ENCODE results near the gene HDAC11.
A peak's percentile ranks its signal among the peaks of the same experiment; 100 is the strongest.

- TF ChIP-seq KDM1A (IDR thresholded peaks at IDR 0.05) (peak; percentile 41 to 79; a peak in 3 of 4 replicates), POLR2A (conservative IDR thresholded peaks at IDR 0.05) (no peak), CTCF (IDR thresholded peaks at IDR 0.05 in 2 of 3, conservative IDR thresholded peaks at IDR 0.05 in 1 of 3; ENCODE audit: insufficient read depth in 2 of 3, low read depth in 1 of 3, low read length in 3 of 3) (no peak), ZNF639 (CRISPR knock-in tag; conservative IDR thresholded peaks at IDR 0.05 in 1 of 2, IDR thresholded peaks at IDR 0.05 in 1 of 2) (no peak), SP1 (CRISPR knock-in tag; IDR thresholded peaks at IDR 0.05) (no peak), BACH1 (tag; IDR thresholded peaks at IDR 0.05) (no peak), ZNF146 (CRISPR knock-in tag; IDR thresholded peaks at IDR 0.05; ENCODE audit: unreplicated experiment) (no peak), HNRNPH1 (optimal IDR thresholded peaks at IDR 0.05; ENCODE audit: low read depth, low read length) (no peak), ZNF24 (IDR thresholded peaks at IDR 0.05) (no peak), RBBP5 (IDR thresholded peaks at IDR 0.05; ENCODE audit: borderline replicate concordance, insufficient read depth, low read length, poor library complexity, severe bottlenecking) (no peak), ZKSCAN1 (IDR thresholded peaks at IDR 0.05; ENCODE audit: low read depth, low read length) (no peak)
These were observed 27.6 kb downstream of the HDAC11 start for GRCh38 chr3:13507570-13508339.

Measured in K562 (cell line).